ENCODE data around the gene ERBB4.

ERBB4 gene

GRCh38 chr2:212523756-212524155 is 14.8 kb downstream of the ERBB4 start:
- no peak overlapping the region for H3K27ac ChIP-seq (ENCODE audit: low read length)
- H3K27me3 ChIP-seq (ENCODE audit: control insufficient read depth, insufficient read depth, low read length), result no peaks in the 10 kb centered on the region
- no peaks in the 10 kb centered on the region for H3K36me3 ChIP-seq (ENCODE audit: control insufficient read depth, low read depth, low read length)
- H3K4me1 ChIP-seq (ENCODE audit: control insufficient read depth, low read depth, low read length), result no peaks in the 10 kb centered on the region
- no peaks in the 10 kb centered on the region for H3K9me3 ChIP-seq (ENCODE audit: control insufficient read depth, low read depth, low read length)
- H3K9ac ChIP-seq (ENCODE audit: low read length), result no peak overlapping the region
- H3K4me3 ChIP-seq (ENCODE audit: low read length), result no peak overlapping the region

- no peak overlapping the region for H3K27ac ChIP-seq (ENCODE audit: low read length)
- no peaks in the 10 kb centered on the region for H3K4me1 ChIP-seq (ENCODE audit: control insufficient read depth, low read depth, low read length)
- H3K9ac ChIP-seq (ENCODE audit: low read length), result no peak overlapping the region
- no peaks in the 10 kb centered on the region for H3K9me3 ChIP-seq (ENCODE audit: control insufficient read depth, low read depth, low read length)
- H3K36me3 ChIP-seq (ENCODE audit: control insufficient read depth, low read depth, low read length), result no peaks in the 10 kb centered on the region
- no peak overlapping the region for H3K4me3 ChIP-seq (ENCODE audit: low read length)
- H3K27me3 ChIP-seq (ENCODE audit: control insufficient read depth, insufficient read depth, low read length), result no peaks in the 10 kb centered on the region
Measured at GRCh38 chr2:212520340-212520739, 18.3 kb downstream of the ERBB4 start.

DNA sequence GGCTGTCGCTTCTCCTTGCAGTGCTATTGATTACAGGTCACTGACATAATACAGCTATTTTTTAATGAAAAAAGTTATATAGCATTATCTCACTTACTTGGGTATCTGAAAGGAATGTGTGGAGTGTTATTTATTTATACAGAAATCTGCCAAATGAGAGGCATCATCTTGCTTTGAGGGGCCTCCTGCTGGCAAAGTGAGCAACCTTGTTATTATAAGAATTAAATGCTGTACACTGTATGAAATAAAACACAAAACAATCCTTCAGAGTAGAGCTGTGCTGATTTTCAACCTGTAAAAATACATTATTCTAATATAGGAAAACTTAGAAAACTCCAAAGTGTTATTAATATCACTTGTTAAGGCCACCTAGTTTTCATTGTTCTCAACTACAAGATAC is 20.9 kb downstream of the ERBB4 start:
- no peak overlapping the region for H3K27ac ChIP-seq (ENCODE audit: low read length)
- no peak overlapping the region for H3K9ac ChIP-seq (ENCODE audit: low read length)
- no peak overlapping the region for H3K4me3 ChIP-seq (ENCODE audit: low read length)
- H3K9me3 ChIP-seq (ENCODE audit: control insufficient read depth, low read depth, low read length), result no peaks in the 10 kb centered on the region
- no peaks in the 10 kb centered on the region for H3K4me1 ChIP-seq (ENCODE audit: control insufficient read depth, low read depth, low read length)
- no peaks in the 10 kb centered on the region for H3K36me3 ChIP-seq (ENCODE audit: control insufficient read depth, low read depth, low read length)
- H3K27me3 ChIP-seq (ENCODE audit: control insufficient read depth, insufficient read depth, low read length), result no peaks in the 10 kb centered on the region

- Histone ChIP-seq H3K9ac (ENCODE audit: low read length) (no peak overlapping the region), H3K4me3 (ENCODE audit: low read length) (no peak overlapping the region), H3K27ac (ENCODE audit: low read length) (no peak overlapping the region), H3K4me1 (ENCODE audit: control insufficient read depth, low read depth, low read length) (no peaks in the 10 kb centered on the region), H3K36me3 (ENCODE audit: control insufficient read depth, low read depth, low read length) (no peaks in the 10 kb centered on the region), H3K27me3 (ENCODE audit: control insufficient read depth, insufficient read depth, low read length) (no peaks in the 10 kb centered on the region), H3K9me3 (ENCODE audit: control insufficient read depth, low read depth, low read length) (no peaks in the 10 kb centered on the region)
Measured at GRCh38 chr2:212505586-212505985, 33.0 kb downstream of the ERBB4 start.

- H3K9me3 ChIP-seq (ENCODE audit: control insufficient read depth, low read depth, low read length), result no peaks in the 10 kb centered on the region
- H3K4me3 ChIP-seq (ENCODE audit: low read length), result no peak overlapping the region
- H3K9ac ChIP-seq (ENCODE audit: low read length), result no peak overlapping the region
- no peaks in the 10 kb centered on the region for H3K27me3 ChIP-seq (ENCODE audit: control insufficient read depth, insufficient read depth, low read length)
- no peaks in the 10 kb centered on the region for H3K4me1 ChIP-seq (ENCODE audit: control insufficient read depth, low read depth, low read length)
- no peak overlapping the region for H3K27ac ChIP-seq (ENCODE audit: low read length)
- H3K36me3 ChIP-seq (ENCODE audit: control insufficient read depth, low read depth, low read length), result no peaks in the 10 kb centered on the region
Measured at GRCh38 chr2:212495046-212495445, 43.6 kb downstream of the ERBB4 start.

GRCh38 chr2:212494418-212495020 is 44.1 kb downstream of the ERBB4 start:
- H3K27ac ChIP-seq (ENCODE audit: low read length), result no peak overlapping the region
- no peaks in the 10 kb centered on the region for H3K27me3 ChIP-seq (ENCODE audit: control insufficient read depth, insufficient read depth, low read length)
- H3K36me3 ChIP-seq (ENCODE audit: control insufficient read depth, low read depth, low read length), result no peaks in the 10 kb centered on the region
- H3K4me3 ChIP-seq (ENCODE audit: low read length), result no peak overlapping the region
- H3K4me1 ChIP-seq (ENCODE audit: control insufficient read depth, low read depth, low read length), result no peaks in the 10 kb centered on the region
- no peaks in the 10 kb centered on the region for H3K9me3 ChIP-seq (ENCODE audit: control insufficient read depth, low read depth, low read length)
- H3K9ac ChIP-seq (ENCODE audit: low read length), result no peak overlapping the region

- Histone ChIP-seq H3K4me3 (ENCODE audit: low read length) (no peak overlapping the region), H3K27ac (ENCODE audit: low read length) (no peak overlapping the region), H3K9ac (ENCODE audit: low read length) (no peak overlapping the region), H3K27me3 (ENCODE audit: control insufficient read depth, insufficient read depth, low read length) (no peaks in the 10 kb centered on the region), H3K36me3 (ENCODE audit: control insufficient read depth, low read depth, low read length) (no peaks in the 10 kb centered on the region), H3K4me1 (ENCODE audit: control insufficient read depth, low read depth, low read length) (no peaks in the 10 kb centered on the region), H3K9me3 (ENCODE audit: control insufficient read depth, low read depth, low read length) (no peaks in the 10 kb centered on the region)
Measured at GRCh38 chr2:212489719-212490346, 48.8 kb downstream of the ERBB4 start.

DNA sequence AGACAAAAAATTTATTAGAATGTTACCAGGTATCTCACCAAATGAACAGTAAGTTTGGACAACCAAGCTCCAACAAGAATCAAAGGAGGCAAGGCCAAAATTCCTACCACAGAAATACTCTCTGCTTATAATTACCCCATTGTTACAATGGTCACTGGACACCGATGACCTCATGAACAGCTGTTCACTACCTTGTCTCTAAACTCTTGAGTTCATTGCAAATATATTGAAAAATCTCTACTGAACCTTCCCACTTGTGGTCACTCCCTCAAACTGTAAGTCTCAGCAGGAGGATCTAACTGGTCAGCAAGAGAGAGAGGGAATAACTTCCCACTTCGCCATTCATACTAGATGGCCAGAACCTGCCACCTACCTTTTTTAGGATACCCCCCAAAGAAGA is 50.0 kb downstream of the ERBB4 start:
- H3K36me3 ChIP-seq (ENCODE audit: control insufficient read depth, low read depth, low read length), result no peaks in the 10 kb centered on the region
- H3K9me3 ChIP-seq (ENCODE audit: control insufficient read depth, low read depth, low read length), result no peaks in the 10 kb centered on the region
- H3K27me3 ChIP-seq (ENCODE audit: control insufficient read depth, insufficient read depth, low read length), result no peaks in the 10 kb centered on the region
- H3K4me3 ChIP-seq (ENCODE audit: low read length), result no peak overlapping the region
- no peak overlapping the region for H3K9ac ChIP-seq (ENCODE audit: low read length)
- H3K27ac ChIP-seq (ENCODE audit: low read length), result no peak overlapping the region
- H3K4me1 ChIP-seq (ENCODE audit: control insufficient read depth, low read depth, low read length), result no peaks in the 10 kb centered on the region

GRCh38 chr2:212484563-212485080 is 54.0 kb downstream of the ERBB4 start:
- Histone ChIP-seq H3K36me3 (ENCODE audit: control insufficient read depth, low read depth, low read length) (no peaks in the 10 kb centered on the region), H3K27ac (ENCODE audit: low read length) (no peak overlapping the region), H3K4me1 (ENCODE audit: control insufficient read depth, low read depth, low read length) (no peaks in the 10 kb centered on the region), H3K27me3 (ENCODE audit: control insufficient read depth, insufficient read depth, low read length) (no peaks in the 10 kb centered on the region), H3K9me3 (ENCODE audit: control insufficient read depth, low read depth, low read length) (no peaks in the 10 kb centered on the region), H3K9ac (ENCODE audit: low read length) (no peak overlapping the region), H3K4me3 (ENCODE audit: low read length) (no peak overlapping the region)

- no peak overlapping the region for H3K4me3 ChIP-seq (ENCODE audit: low read length)
- no peak overlapping the region for H3K27ac ChIP-seq (ENCODE audit: low read length)
- H3K9ac ChIP-seq (ENCODE audit: low read length), result no peak overlapping the region
- no peaks in the 10 kb centered on the region for H3K9me3 ChIP-seq (ENCODE audit: control insufficient read depth, low read depth, low read length)
- no peaks in the 10 kb centered on the region for H3K36me3 ChIP-seq (ENCODE audit: control insufficient read depth, low read depth, low read length)
- H3K27me3 ChIP-seq (ENCODE audit: control insufficient read depth, insufficient read depth, low read length), result no peaks in the 10 kb centered on the region
- no peaks in the 10 kb centered on the region for H3K4me1 ChIP-seq (ENCODE audit: control insufficient read depth, low read depth, low read length)
Measured at GRCh38 chr2:212480447-212480846, 58.2 kb downstream of the ERBB4 start.

- H3K9me3 ChIP-seq (ENCODE audit: control insufficient read depth, low read depth, low read length), result no peaks in the 10 kb centered on the region
- no peak overlapping the region for H3K27ac ChIP-seq (ENCODE audit: low read length)
Measured at GRCh38 chr2:212477571-212477970, 61.0 kb downstream of the ERBB4 start.

GRCh38 chr2:212473211-212473610 is 65.4 kb downstream of the ERBB4 start:
- Histone ChIP-seq H3K9ac (ENCODE audit: low read length) (no peak overlapping the region), H3K27me3 (ENCODE audit: control insufficient read depth, insufficient read depth, low read length) (no peaks in the 10 kb centered on the region), H3K27ac (ENCODE audit: low read length) (no peak overlapping the region), H3K36me3 (ENCODE audit: control insufficient read depth, low read depth, low read length) (no peaks in the 10 kb centered on the region), H3K4me1 (ENCODE audit: control insufficient read depth, low read depth, low read length) (no peaks in the 10 kb centered on the region), H3K9me3 (ENCODE audit: control insufficient read depth, low read depth, low read length) (no peaks in the 10 kb centered on the region), H3K4me3 (ENCODE audit: low read length) (no peak overlapping the region)

More at GRCh38 chr2:212477571-212477970, 61.0 kb downstream of the ERBB4 start:
- no peaks in the 10 kb centered on the region for H3K36me3 ChIP-seq (ENCODE audit: control insufficient read depth, low read depth, low read length)
- no peaks in the 10 kb centered on the region for H3K27me3 ChIP-seq (ENCODE audit: control insufficient read depth, insufficient read depth, low read length)
- no peak overlapping the region for H3K4me3 ChIP-seq (ENCODE audit: low read length)
- no peaks in the 10 kb centered on the region for H3K4me1 ChIP-seq (ENCODE audit: control insufficient read depth, low read depth, low read length)
- H3K9ac ChIP-seq (ENCODE audit: low read length), result no peak overlapping the region
